Left lobe of liver (tissue), 1 donor: Measurements from ENCODE around the gene KMT2B. TPM values are rescaled to one million over a fixed set of nuclear protein-coding genes. Genes with fewer than 3 reads are reported as not detected.

ENCODE experiments used
- total RNA-seq: library from RNA; stranded (reverse); gene quantifications from one replicate; pipeline ENCODE4 v1.2.1, GENCODE V29; 2021
- donor health status: DM: no; HTN: yes; CAD: no.

KMT2B gene
- total RNA-seq, 1 donor from 2014 or later, result 23.0 TPM

Other genes starting within 250 kb of the KMT2B start
- gene KRTDAP, start 227.5 kb upstream of the KMT2B start, total RNA-seq, result not detected
- 2.0 TPM for gene DMKN, start 204.4 kb upstream of the KMT2B start, total RNA-seq
- not detected for gene SBSN, start 189.7 kb upstream of the KMT2B start, total RNA-seq
- not detected for gene GAPDHS, start 184.5 kb upstream of the KMT2B start, total RNA-seq
- gene TMEM147, start 172.4 kb upstream of the KMT2B start, total RNA-seq, result 26.6 TPM
- gene ATP4A, start 154.3 kb upstream of the KMT2B start, total RNA-seq, result not detected
- gene PMIS2, start 131.8 kb upstream of the KMT2B start, total RNA-seq, result not detected
- 5.7 TPM for gene HAUS5, start 105.3 kb upstream of the KMT2B start, total RNA-seq
- gene RBM42, start 89.0 kb upstream of the KMT2B start, total RNA-seq, result 30.7 TPM
- gene ETV2, start 76.3 kb upstream of the KMT2B start, total RNA-seq, result 0.48 TPM
- gene COX6B1, start 69.7 kb upstream of the KMT2B start, total RNA-seq, result 196 TPM
- gene UPK1A, start 51.5 kb upstream of the KMT2B start, total RNA-seq, result not detected
- 0.10 TPM for gene ZBTB32, start 13.4 kb upstream of the KMT2B start, total RNA-seq
- gene IGFLR1, start 24.4 kb downstream of the KMT2B start, total RNA-seq, result 30.8 TPM
- gene U2AF1L4, start 27.4 kb downstream of the KMT2B start, total RNA-seq, result 15.1 TPM
- gene PSENEN, start 27.6 kb downstream of the KMT2B start, total RNA-seq, result 31.7 TPM
- gene LIN37, start 30.6 kb downstream of the KMT2B start, total RNA-seq, result 4.7 TPM
- gene HSPB6, start 39.0 kb downstream of the KMT2B start, total RNA-seq, result 7.0 TPM
- 4.5 TPM for gene PROSER3, start 40.2 kb downstream of the KMT2B start, total RNA-seq
- 3.6 TPM for gene ARHGAP33, start 57.6 kb downstream of the KMT2B start, total RNA-seq
- 196 TPM for gene PRODH2, start 94.8 kb downstream of the KMT2B start, total RNA-seq
- not detected for gene NPHS1, start 134.5 kb downstream of the KMT2B start, total RNA-seq
- 0.20 TPM for gene KIRREL2, start 138.9 kb downstream of the KMT2B start, total RNA-seq
- 0.40 TPM for gene APLP1, start 150.6 kb downstream of the KMT2B start, total RNA-seq
- gene NFKBID, start 182.5 kb downstream of the KMT2B start, total RNA-seq, result 2.3 TPM
- gene HCST, start 184.5 kb downstream of the KMT2B start, total RNA-seq, result 1.8 TPM
- gene TYROBP, start 190.3 kb downstream of the KMT2B start, total RNA-seq, result 20.2 TPM
- 8.4 TPM for gene LRFN3, start 218.4 kb downstream of the KMT2B start, total RNA-seq